ENCODE measurements around the gene RBM43. TPM values are rescaled to one million over a fixed set of nuclear protein-coding genes. Genes with fewer than 3 reads are reported as not detected.

The RBM43 gene
- total RNA-seq, 1 donor from 2014 or later: 4.8 TPM

DNA sequence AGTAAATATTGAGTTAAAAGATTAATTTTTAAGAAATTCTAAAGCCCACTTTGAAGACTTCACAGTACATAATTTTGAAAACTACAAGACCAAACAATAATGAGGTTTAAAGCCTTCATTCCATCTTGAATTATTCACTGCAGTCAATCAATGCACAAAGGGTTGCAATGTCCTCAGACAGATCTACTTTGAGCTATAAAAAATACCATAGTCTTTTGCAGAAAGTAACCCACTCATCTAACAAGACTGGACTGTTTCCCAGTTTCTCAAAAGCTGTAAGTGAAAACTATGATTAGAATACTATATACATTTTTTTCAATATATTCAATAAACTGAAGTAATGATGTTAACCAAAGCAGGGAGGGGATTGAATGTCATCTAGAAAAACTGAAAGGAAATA, 10.2 kb upstream of the RBM43 start:
- ChIA-PET POLR2A (no interaction called here), CTCF (no interaction called here)
- H3K27ac Mint-ChIP-seq: no peak overlapping the region
- intact Hi-C loops (cut with micrococcal nuclease): no loop called here
- DNase-seq: no peak
- H3K4me1 Mint-ChIP-seq: no peaks in the 10 kb centered on the region
- no peaks in the 10 kb centered on the region for H3K27me3 Mint-ChIP-seq
- peaks cover 64% of the 10 kb centered on the region for H3K36me3 Mint-ChIP-seq (ENCODE audit: low read depth)
- TF ChIP-seq, protein P1, sequence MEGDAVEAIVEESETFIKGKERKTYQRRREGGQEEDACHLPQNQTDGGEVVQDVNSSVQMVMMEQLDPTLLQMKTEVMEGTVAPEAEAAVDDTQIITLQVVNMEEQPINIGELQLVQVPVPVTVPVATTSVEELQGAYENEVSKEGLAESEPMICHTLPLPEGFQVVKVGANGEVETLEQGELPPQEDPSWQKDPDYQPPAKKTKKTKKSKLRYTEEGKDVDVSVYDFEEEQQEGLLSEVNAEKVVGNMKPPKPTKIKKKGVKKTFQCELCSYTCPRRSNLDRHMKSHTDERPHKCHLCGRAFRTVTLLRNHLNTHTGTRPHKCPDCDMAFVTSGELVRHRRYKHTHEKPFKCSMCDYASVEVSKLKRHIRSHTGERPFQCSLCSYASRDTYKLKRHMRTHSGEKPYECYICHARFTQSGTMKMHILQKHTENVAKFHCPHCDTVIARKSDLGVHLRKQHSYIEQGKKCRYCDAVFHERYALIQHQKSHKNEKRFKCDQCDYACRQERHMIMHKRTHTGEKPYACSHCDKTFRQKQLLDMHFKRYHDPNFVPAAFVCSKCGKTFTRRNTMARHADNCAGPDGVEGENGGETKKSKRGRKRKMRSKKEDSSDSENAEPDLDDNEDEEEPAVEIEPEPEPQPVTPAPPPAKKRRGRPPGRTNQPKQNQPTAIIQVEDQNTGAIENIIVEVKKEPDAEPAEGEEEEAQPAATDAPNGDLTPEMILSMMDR (IDR thresholded peaks at IDR 0.05): no peak
- ATAC-seq (ENCODE audit: low read depth): no peak
- no peak overlapping the region for H3K4me3 Mint-ChIP-seq
- H3K9me3 Mint-ChIP-seq: no peaks in the 10 kb centered on the region

DNA sequence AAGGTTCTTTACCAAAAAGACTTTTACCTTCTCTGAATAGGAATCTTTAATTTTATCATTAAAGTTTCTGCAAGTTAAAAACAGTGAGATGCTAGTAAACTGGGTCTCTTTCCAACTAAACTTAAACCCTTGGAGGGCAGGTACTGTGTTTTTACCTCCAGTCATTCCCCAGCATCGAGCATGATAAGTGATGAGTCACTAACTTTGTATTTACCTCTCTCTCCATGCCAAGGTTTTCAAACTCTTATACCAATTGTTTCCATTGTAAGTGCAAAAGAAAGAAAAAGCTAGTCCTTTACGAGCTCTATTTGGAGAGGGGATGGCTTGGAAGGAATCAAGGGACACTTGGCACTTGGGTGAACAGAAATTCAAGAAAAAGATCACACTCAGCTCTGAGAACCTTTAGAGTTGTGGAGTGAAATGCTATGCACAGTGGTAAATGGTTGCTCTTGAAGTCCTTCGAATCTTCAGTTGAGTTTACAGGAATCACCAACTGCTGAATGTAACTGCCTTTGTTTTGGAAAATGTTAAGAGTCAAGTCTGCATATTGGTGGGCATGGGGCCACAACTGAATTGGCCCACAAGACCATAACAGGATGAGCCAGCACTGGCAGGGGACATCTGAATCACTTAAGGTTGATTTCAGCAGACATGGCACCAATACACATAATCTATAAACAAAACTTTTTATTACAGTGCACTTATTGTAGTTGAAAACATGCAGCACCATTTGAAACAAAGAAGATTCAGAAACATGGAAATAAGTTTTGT, 8.3 kb upstream of the RBM43 start:
- POLR2A ChIA-PET: interaction anchor here (0.8 to 1.9 kb wide), 2 partner anchors 8 to 19 kb away, joined by 4 to 14 read pairs; partner anchors contain the start of genes NMI and RBM43
- no peak overlapping the region for H3K4me3 Mint-ChIP-seq
- no peaks in the 10 kb centered on the region for H3K9me3 Mint-ChIP-seq
- H3K27ac Mint-ChIP-seq: peak overlapping the region; percentile 46
- intact Hi-C loops (cut with micrococcal nuclease): no loop called here
- no peaks in the 10 kb centered on the region for H3K27me3 Mint-ChIP-seq
- H3K4me1 Mint-ChIP-seq: no peaks in the 10 kb centered on the region
- TF ChIP-seq, protein P1 (IDR thresholded peaks at IDR 0.05): no peak
- peaks cover 47% of the 10 kb centered on the region for H3K36me3 Mint-ChIP-seq (ENCODE audit: low read depth)
- DNase-seq: no peak
- CTCF ChIA-PET: no interaction called here
- ATAC-seq (ENCODE audit: low read depth): no peak

DNA sequence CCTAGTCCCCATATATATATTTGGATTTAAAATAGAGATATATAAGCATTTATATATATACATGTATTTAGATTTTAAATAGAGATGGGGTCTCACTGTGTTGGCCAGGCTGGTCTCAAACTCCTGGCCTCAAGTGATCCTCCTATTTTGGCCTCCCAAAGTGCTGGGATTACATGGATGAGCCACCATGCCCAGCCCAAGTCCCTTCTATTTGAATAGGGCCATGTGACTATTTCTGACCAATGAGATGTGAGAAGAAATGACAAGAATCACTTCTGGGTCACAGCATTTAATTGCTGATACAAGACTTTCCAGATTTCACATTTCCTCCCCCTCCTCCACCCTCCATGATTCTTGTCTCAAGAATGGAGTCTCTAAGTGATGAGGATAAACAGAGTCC, 6.4 kb upstream of the RBM43 start:
- Mint-ChIP-seq H3K4me3 (no peak overlapping the region), H3K9me3 (no peaks in the 10 kb centered on the region), H3K36me3 (ENCODE audit: low read depth) (peaks cover 31% of the 10 kb centered on the region), H3K4me1 (no peaks in the 10 kb centered on the region), H3K27me3 (no peaks in the 10 kb centered on the region), H3K27ac (no peak overlapping the region)
- DNase-seq: no peak
- TF ChIP-seq, protein P1 (IDR thresholded peaks at IDR 0.05): no peak
- no peak for ATAC-seq (ENCODE audit: low read depth)
- CTCF ChIA-PET: no interaction called here
- POLR2A ChIA-PET: no interaction called here
- intact Hi-C loops (cut with micrococcal nuclease): no loop called here

DNA sequence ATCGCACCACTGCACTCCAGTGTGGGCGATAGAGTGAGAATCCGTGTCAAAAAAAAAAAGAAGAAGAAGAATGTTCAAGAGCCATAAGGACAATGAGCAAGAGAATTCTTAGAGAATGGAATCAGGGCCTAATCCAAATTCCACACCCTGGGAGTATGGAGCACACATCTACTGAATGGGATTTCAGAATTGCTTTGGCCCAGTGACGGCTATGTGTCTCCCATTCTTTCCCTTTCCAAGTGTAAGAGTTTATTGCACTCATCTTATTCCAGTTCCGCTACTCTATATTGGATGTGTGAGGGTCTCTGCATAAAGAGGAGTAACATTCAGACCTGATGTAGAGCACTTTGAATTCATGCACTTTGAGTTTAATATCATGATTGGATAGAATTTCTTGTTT, 5.9 kb upstream of the RBM43 start:
- Mint-ChIP-seq H3K36me3 (ENCODE audit: low read depth) (peaks cover 25% of the 10 kb centered on the region), H3K27ac (peak overlapping the region; percentile 5)
- ATAC-seq (ENCODE audit: low read depth): no peak

GRCh38 chr2:151265991-151266390, 4.3 kb upstream of the RBM43 start:
- POLR2A ChIA-PET: no interaction called here

More for the DNA sequence above, 5.9 kb upstream of the RBM43 start:
- Mint-ChIP-seq H3K27me3 (no peaks in the 10 kb centered on the region), H3K4me1 (no peaks in the 10 kb centered on the region), H3K9me3 (no peaks in the 10 kb centered on the region), H3K4me3 (no peak overlapping the region)
- DNase-seq: no peak
- intact Hi-C loops (cut with micrococcal nuclease): no loop called here
- CTCF ChIA-PET: no interaction called here
- TF ChIP-seq, protein P1 (IDR thresholded peaks at IDR 0.05): no peak
- POLR2A ChIA-PET: interaction anchor here (0.8 kb wide), 1 partner anchor 1450 kb away, joined by 6 read pairs; the partner anchor contains the start of gene PRPF40A

More at GRCh38 chr2:151265991-151266390, 4.3 kb upstream of the RBM43 start:
- H3K27me3 Mint-ChIP-seq: no peaks in the 10 kb centered on the region
- H3K27ac Mint-ChIP-seq: no peak overlapping the region
- H3K4me1 Mint-ChIP-seq: peaks cover 8% of the 10 kb centered on the region
- CTCF ChIA-PET: no interaction called here
- TF ChIP-seq, protein P1 (IDR thresholded peaks at IDR 0.05): no peak
- DNase-seq: no peak
- no peaks in the 10 kb centered on the region for H3K9me3 Mint-ChIP-seq
- peaks cover 16% of the 10 kb centered on the region for H3K36me3 Mint-ChIP-seq (ENCODE audit: low read depth)
- no peak for ATAC-seq (ENCODE audit: low read depth)
- no peak overlapping the region for H3K4me3 Mint-ChIP-seq
- intact Hi-C loops (cut with micrococcal nuclease): no loop called here
